HG03378 (cell line): ENCODE measurements around the gene SDHAF2.
"Not testable (repeated sequence)": the region's sequence is repeated elsewhere in the genome, so short reads cannot be mapped to it uniquely, and the experiment has no call there.

Experiments
- ATAC-seq: cut with Tn5 transposase; IDR thresholded peaks from one replicate; pipeline ENCODE4 v1.9.1; 2021; ENCODE audit warnings: mild to moderate bottlenecking, moderate library complexity; ENCODE audit not compliant: unreplicated experiment

SDHAF2 gene

DNA sequence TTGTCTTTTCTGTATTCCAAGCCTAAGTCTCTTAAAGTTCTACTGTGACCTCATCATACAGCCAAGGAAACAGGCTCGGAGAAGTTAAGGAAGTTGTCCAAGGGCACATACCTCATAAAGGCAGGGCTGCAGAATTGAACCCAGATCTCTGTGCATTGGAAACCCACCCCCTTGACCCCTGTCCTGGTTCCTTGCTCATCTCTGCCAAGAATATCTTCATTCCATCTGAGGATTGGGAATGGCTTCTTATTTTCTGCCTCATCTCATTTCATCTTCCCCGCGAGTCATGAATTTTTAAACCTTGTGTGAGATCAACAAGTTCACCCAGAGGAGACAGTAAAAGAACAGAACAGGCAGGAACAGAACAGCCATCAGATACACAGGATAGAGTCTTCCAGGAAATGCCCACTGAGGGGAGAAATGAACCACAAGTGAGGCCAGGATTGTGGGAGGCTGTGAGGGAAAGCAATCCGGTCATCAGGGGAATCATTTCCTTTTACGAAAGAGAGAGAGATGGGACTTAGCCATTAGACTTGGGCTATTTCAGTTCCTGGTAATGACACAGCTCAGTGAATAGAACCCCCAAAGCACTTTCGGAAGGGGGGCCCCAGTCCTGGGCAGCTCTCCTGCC, 44.2 kb downstream of the SDHAF2 start:
- ATAC-seq, result no peak

DNA sequence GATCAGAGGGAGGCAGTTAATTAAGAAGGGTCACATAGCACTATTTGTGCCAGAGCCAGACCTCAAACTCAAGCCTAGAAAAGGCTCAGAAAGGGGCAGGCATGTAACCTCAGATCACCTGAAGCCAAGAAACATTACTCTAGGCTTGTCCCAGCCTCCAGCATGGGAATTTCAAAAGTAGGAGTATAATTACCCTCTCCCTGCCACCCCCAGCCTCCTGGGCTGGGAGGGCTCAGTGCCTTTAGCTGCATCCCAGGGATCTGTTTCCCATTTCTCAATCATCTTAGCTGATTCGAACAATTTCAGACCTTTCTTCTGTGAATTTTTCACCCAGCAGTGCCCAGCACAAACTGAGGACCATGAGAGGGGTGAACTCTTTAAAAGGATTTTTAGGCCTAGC, 45.5 kb downstream of the SDHAF2 start:
- no peak for ATAC-seq

DNA sequence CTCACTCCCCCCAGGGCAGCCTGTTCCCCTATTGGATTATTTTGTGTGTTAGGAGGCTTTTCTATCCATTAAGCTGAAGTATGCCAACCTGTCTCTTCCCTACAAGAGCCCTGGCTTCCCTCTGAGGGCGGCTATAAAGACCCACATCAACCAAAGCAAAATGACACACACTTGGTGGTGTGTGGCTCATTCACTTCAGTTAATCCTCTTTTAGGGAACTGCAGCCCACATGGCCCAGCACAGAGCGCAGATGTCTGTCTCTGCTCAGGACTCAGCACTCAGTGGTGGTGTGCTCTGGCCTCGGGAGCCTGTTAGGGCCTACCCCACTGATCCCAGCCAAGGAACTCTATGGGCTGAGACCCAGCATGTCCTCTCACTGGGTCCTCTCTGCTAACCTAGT, 46.4 kb downstream of the SDHAF2 start:
- ATAC-seq, result no peak

DNA sequence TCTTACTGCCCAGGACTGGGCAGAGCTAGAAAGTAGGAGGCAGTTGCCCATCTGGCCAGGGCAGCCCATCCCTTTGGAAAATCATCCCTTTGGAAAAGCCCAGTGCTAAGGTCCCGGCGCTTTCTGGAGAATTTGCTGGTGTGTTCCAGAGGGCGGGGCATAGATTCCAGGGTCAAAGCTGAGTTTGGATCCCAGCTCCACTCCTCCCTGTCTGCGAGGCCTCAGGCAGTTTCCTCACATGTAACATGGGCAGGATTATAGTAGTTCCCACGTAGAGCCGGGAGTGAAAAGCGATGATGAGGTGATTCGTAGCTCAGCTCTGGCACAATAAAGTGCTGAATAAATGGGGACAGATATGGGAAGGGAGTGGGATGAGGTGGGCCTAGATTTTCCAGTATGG, 47.2 kb downstream of the SDHAF2 start:
- no peak for ATAC-seq

DNA sequence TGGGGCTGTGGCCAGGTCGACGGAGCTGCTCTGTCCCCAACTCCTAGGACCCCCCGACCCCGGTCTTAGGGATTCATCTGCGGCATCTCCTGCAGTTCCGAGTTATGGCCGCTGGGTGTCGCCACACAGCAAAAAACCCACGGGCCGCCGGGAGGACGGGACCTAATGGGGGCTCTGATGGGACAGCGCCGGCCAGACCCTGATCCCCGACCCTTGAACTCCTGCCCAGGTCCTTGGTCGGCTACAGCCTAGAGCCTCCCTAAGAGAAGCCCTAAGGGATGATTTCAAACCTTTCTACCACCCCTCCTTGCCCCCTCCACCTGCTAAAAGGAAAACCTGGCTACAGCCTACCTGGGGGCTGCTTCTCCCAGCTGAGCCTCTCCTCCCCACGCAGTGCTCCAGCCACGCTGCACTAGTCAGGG, 47.8 kb downstream of the SDHAF2 start:
- ATAC-seq, result no peak

DNA sequence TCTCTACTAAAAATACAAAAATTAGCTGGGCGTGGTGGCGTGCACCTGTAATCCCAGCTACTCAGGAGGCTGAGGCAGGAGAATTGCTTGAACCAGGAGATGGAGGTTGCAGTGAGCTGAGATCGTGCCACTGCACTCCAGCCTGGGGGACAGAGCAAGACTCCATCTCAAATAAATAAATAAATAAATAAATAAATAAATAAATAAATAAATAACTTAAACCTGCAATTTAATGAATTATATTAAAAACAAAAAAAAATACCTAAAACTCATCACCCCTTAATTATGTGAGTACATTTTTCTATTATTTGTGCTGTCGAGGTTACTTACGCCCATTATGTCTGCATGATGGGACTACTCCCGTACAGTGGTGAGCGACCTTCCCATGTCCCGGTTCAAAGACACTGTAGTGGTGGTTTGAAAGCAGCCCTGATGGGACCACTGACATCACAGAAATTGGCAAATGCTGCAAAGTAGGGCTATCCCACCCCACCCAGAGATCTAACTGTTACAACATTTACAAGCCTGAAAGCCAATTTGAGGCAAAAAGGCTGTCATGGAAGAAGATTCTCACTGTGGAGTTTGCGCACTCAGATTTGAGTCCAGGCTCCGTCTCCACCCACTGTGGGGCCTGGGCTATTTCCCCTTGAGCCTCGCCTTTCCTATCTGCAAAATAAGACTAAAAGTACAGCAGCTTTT, 49.6 kb downstream of the SDHAF2 start:
- not testable (repeated sequence) for ATAC-seq

DNA sequence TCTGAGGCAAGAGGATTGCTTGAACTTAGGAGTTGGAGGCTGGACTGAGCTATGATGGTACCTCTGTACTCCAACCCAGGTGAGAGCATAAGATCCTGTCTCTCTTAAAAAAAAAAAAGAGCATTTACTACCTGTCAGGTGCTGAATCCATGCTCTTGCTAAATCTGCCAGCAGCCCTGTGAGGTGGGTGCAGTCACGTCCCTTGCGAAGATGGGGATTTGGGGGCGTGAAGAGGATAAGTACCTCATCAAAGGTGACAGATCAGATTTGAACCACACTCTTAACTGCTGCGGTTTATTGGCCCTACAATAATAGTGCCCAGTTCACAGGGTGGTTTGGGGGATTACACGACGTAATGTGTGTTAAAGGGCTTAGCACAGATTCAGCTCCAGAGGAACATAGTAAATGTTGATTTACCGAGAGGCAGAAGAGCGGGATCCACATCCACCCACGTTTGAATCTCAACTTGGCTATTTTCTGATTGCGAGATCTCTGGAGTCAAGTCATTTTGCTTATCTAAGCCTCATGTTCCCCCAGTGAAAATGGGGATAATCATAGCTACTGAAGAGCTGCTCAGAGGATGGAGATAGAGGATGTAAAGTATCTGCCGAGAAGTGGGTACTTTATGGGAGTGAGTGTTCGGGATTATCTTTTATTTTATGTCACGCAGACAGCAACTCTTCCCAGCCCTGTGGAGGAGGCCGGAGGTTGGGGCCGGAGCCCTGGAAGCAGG, 50.5 kb downstream of the SDHAF2 start:
- no peak for ATAC-seq

DNA sequence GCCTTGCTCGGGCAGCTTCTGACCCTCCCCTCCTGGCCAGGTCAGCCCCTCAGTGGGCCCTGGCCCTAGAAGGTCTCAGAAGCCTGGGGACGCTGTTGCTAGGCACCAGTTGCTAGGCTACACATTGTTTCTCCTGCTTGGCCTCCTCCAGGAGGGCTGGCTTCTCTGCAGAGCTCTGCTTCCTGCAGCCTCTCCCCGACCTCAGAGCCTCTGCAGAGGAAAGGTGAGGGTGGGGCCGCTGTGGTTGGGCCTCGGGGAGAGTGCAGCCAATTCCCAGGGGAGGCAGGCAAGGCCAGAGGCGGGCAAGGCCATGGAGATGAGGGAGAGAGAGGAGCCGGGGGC, 51.0 kb downstream of the SDHAF2 start:
- no peak for ATAC-seq

DNA sequence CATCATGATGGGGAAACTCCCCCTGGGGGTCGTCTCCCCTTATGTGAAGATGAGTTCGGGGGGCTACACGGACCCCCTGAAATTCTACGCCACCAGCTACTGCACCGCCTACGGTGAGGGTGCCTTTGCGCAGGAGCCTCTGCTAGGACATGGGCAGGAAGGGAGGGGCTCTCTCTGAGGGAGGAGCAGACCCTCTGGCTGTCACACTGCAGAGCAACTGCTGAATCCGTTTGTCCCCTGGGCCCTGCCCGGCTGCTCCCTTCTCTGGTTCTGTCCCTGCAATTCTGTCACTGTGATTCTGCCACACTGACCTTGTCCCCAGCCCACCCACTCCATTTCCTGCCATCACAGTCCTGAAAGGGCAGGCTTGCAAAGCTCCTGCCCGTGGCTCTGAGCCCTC, 51.9 kb downstream of the SDHAF2 start:
- no peak for ATAC-seq

DNA sequence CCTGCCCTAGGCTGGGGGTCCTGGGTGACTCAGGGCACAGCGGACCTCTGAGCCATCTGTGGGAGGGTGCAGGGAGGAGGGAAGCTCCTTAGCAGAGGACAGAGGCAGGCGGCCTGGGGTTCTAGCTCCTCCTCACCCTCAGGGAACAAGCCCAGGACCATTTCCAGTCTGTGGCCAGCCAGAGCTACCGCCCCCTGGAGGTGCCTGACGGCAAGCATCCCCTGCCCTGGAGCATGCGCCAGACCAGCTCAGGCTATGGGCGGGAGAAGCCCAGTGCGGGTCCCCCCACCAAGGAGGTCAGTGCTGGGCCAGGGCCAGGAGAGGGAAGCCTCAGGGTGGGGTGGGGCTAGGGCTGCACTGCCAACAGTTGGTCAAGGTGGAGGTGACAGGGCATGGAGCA, 52.6 kb downstream of the SDHAF2 start:
- no peak for ATAC-seq

DNA sequence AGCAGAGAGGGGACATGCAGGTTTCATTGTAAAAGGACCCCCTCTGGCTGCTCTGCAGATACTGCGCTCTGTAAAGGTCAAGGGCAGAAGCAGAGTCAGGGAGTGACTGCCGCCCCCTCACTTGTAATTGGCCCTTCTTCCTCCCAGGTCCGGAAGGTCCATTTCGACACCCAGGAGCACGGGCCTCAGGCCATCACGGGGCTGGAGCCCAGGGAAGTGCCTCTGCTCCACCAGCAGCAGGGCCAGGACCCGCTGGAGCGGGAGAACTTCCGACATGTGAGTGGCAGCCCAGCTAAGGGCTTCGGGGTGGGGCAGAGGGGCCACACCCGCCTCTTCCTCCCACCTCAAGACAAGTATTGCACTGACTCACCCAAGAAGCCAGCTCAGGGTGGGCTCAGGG, 54.6 kb downstream of the SDHAF2 start:
- ATAC-seq, result no peak

DNA sequence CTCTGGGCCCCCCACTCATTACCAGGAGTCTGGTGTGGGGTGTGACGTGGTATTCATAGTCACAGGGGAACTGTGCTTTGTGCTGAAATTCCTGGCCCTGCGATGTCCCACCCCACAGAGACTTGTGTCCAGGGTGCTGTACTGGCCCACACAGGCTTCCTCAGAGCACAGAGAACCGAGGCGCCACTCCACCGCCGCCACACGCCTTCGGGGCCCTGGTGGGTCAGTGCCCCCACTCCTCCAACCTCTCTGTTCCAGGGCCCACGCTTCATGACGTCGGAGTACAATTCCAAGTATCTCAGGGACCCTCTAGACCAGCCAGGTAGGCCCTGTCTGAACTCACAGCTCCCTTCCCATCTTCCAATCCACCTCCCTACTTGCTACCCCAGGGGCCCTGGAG, 55.2 kb downstream of the SDHAF2 start:
- ATAC-seq, result no peak

DNA sequence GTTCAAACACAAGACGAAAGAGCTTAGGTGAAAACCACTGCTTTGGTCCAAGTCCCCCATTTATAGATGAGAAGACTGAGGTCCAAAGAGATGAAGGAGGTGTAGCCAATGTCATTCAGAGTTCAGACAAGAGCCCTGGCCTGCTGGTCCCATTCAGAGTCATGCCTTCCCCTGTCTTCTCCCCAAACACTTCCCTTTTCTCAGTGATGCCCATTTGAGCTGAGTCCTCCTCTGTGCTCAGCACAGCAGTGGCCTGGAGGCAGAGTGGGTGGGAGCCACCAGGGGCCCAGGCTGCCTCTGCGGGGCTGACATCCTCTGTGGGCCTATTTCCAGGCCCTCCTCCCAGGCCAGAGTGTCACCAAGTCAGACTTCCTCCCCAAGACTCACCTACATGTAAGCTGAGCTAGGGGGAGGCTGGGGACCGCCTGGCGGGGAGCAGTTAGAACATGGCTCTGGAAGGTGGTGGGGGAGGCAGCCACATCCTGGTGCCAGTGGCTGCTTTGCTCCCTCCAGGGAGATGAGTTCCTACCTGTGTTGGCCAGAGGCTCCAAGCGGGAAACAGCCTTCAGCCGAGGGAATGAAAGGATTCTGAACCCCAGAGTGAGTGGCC, 56.2 kb downstream of the SDHAF2 start:
- ATAC-seq, result no peak

DNA sequence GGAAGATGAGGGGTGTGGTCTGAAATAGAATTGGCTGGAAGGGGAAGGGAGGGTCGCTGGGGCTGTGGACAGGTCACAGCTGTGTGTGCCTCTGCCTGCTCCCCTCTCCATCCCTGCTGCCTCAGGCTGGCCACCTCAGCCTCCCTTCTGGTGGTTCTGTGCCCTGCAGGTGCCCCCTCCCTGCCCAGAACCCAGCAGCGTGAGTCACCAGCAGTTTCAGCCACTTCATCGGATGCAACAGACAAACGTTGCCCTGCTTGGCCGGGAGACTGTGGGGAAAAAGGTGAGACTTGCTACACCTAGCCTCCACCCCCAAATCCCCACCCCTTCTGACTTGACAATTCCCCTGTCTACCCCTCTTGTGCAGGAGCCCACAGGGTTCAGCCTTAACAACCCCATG, 56.9 kb downstream of the SDHAF2 start:
- ATAC-seq, result no peak

DNA sequence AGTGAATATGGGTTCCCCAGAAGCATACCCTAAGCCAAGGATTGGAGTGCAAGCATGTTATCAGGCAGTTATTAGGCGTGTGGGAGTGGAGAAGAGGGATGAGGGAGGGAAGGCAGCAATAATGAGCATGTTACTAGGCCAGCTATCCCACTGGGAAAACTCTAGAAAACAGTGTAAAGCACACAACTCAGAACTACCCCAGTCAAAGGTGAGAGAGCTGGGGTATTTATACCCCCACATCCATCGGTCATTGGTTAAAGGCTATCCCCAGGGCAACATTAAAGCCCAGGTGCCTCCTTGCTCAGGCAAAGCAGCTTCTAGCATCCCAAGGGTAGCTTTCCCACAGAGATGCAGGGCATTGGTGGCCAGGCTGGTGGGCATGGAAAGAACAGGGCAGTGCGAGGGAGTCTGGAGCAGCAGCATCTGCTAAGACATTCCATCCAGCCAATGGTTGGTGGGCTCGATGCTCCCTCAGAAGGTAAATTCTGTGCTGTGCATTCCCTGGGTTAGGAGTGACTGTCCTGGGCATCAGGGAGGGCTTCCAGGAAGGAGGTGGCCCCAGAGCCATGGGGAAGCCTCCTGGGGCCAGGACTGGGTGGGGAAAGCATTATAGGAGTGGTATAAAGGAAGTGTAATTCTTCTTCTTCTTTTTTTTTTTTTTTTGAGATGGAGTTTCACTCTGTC, 57.6 kb downstream of the SDHAF2 start:
- ATAC-seq, result no peak

DNA sequence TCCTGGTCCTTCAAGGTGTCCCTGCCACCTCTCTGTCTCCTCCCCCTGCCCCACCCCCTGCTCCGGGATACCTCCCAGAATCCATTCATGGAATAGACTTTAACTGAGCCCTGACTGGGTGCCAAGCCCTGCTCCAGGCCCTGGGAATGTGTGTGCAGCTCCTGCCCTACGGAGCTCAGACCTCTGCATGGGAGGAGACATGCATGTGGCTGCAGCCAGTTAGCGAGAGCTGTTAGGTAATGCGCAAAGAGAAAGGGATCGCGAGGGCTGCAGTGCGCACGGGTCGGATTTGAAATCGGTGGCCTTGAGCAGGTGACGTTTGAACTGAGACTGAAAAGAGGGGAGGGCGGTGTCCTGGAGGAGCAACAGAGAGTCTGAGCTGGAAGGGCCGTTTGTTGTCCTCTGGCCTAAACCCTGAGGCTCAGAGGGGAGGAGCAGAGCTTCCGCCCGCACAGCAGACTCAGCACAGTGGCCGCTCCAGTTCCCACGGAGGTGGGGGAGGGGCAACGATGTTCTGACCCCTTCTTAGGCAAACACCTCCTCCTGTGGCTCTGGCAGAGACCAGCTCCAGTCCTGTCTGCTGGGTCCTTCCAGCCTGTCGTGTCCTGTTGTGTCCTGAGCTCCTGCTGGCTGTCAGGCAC, 58.8 kb downstream of the SDHAF2 start:
- no peak for ATAC-seq

DNA sequence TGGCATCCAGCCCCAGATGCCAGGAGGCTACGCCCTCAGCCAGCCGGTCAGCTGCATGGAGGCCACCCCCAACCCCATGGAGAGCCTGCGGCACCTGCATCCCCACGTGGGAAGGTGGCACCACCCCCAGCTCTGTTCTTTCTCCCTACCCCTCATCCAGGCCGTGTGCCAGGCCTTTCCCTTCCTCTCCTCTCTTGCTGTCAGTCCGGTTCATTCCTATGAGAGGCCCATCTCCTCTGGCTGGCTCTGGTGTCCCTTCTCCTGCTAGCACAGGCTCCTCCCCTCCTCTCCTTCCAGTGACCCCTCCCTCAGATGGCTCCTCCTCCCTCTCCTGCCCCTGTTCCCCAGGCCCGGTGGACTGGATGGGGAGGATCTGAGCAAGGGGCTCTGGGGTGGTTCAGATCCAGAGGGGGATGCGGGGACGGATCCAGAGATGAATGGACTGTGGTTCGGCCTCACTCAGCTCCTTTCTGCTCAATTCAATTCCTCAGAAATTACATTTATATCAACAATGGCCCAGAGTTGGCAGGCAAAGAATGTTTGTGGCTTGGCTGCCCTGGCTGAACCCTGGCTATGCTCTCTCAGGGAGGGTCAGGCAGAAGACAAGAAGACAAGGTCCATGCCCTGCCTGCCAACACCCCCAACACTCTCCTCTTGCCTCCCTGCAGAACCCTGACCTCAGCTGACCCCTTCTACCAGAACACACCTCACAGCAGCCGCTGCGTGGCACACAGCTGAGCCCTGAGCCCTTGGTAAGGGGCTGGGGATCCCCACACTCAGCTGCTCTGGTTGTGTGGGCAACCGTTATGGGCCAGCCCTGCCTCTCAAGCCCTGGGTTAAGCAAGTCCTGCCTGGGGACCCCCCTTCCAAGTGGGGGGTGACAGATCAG, 60.2 kb downstream of the SDHAF2 start:
- no peak for ATAC-seq

DNA sequence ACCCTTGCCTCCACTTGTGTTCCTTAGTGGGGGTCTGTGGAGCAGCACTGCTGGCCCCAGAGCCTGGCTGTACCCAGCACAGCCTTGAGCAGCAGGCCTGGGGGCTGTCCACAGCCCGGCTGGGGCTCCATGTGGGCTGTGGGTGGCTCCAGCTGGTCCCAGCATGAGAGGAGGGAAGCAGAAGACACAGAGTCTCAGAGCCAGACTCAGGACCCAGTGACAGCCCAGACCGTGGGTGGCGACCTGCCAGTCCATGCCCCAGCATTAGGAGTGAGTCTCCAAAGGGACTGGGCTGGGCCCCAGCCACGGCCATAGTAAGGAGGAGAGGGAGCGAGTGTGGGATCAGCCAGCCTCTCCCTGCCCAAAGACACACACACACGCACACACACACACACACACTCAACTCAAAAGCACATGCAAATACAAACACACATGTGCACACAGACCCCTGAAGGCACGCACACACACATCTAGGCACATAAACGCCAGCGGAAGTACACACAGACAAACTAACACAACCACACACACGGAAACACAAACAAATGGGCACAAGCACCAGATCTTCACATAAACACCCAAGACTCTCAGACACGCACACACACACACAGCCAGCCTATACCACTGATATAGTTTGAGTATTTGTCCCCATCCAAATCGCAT, 61.9 kb downstream of the SDHAF2 start:
- no peak for ATAC-seq

DNA sequence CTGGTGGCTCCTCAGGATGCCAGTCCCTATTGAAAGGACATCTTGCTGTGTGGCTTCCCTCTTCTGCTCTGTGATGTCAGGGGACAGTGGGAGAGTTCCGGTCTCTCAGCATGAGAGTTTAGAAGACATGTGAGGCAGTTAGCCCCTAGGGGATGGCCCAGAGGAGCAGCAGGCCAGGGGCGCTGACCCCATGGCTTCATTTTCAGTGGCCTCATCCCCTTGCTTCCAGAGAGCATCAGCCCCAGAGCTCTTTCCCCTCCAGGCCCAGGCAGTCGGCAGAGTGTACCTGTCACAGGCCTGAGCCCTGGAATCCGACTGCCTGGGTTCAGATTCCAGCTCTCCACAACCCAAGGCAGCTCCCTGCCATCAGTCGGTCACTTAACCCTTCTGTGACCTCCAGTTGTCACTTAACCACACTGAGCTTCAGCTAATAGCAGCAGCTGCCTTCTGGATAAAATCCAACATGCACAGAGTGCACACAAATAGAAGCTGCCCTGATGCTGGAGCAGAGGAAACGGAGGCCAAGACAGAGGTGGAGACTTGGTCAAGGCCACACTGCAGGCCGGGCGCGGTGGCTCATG, 64.5 kb downstream of the SDHAF2 start:
- no peak for ATAC-seq
